ENCODE results near the gene ZYX.
"Not testable (repeated sequence)": the region's sequence is repeated elsewhere in the genome, so short reads cannot be mapped to it uniquely, and the experiment has no call there.

ZYX gene

GRCh38 chr7:143422033-143422432 lies 40.9 kb downstream of the ZYX start:
- FAIRE-seq, result no peak

GRCh38 chr7:143424476-143424875 lies 43.3 kb downstream of the ZYX start:
- not testable (repeated sequence) for FAIRE-seq

DNA sequence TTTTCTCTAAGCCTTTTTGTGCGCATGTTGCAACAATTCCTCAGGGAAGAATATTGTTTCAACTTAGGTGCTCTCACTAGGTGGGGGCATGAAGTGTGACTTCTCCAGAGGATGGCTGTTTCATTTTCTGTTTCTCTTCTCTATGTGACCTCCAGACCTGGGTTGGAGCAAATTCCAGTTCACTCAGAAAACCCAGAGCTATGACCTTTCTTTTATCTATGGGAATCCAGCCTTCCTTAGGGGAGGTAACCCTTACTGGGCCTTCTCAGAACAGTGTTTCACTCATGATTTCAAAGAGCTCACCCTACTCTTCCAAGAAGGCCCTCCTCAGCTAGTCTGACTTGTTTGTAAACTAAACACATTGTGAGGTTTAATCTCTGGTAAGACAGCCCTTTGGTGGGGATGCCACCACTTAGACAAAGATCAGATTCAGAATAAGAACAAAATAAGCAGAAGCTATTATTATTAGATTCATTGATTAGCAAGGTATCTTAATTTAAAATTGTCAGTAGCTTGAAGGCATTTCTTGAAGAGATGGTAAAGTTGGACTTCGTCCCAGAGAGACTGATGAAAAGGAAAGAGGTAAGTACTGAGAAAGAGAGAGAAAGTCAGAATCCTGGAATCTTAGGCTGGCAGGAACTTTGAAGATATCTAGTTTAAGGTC lies 45.5 kb downstream of the ZYX start:
- no peak for FAIRE-seq

DNA sequence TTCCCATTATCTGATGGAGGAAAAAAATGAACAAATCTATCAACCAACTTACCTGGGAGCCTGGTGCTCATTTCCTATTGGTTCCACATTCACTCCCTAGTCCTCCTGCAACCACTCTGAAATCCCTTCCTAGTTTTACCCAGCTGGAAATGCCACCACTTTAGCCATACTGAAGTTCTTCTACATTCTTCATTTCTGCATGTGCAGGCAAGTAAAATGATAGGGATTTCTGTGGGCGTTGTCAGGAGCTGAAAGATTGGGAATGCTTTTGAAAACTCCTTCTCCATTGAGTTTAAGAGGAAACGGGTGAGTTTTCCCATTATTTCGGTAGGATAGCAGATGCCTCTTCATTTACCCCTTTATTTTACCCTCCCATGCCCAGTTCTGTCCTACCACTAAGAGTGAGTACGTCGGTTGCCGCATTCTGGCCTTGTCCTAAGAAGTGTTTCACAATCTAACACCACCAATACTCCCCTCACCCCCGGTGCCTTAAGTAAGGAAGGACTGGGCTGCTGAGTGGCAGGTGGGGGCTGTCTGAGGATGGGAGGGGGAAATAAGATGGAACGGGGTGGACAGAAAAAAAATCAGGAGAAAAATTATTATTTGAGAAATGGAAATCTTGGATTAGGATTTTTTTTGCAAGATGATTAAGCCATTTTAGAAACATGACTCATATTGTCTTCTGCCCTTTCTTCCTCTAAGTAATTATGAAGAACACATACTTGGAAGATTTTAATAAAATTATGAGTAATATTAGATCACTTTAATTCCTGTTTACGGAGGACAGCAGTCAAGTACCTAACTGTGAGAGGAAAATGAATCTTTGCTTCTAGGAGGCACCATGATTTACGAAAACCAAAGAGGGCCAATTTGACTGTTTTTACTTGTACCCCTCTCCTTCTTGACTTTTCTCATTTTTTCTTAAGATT lies 48.9 kb downstream of the ZYX start:
- no peak for FAIRE-seq

GRCh38 chr7:143431109-143431508 lies 50.0 kb downstream of the ZYX start:
- FAIRE-seq, result no peak

DNA sequence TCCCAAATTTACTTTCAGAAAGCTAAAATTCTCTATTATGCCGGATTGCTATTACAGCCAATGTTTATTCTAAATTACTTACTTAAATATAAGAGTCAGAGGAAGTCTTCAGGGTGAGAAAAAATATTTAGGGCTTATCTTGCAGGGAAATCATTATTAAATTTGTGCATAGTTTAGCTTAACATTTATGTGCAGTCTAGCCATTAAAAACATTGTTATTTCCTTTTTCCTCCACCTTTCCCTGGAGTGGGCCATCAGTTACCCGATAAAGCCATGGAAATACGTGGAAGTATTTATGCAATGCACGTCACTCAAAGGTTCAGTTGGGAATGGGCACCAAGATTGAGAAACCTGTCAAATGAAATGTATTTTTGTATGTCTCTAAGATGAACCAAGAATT lies 52.6 kb downstream of the ZYX start:
- no peak for FAIRE-seq

- FAIRE-seq, result no peak
Observed at GRCh38 chr7:143434660-143435059, 53.5 kb downstream of the ZYX start.

DNA sequence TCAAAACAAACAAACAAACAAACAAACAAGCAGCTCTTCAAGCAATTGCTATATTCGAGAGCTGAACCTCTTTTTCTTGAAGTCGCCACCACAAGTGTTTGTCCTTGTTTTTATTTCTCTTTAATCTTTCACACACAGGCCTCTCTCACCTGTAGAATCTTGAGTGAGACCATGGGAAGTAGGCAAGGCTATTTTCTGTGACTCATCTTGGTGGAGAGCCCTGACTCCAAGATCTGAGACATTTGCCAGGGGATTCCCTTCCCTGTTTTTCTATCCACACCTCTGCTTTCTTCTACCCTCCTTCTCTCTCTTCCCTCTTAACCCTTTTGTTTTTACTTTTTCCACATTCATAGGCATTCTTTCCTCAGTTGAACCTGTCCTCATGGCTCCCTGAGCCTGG lies 54.1 kb downstream of the ZYX start:
- no peak for FAIRE-seq

DNA sequence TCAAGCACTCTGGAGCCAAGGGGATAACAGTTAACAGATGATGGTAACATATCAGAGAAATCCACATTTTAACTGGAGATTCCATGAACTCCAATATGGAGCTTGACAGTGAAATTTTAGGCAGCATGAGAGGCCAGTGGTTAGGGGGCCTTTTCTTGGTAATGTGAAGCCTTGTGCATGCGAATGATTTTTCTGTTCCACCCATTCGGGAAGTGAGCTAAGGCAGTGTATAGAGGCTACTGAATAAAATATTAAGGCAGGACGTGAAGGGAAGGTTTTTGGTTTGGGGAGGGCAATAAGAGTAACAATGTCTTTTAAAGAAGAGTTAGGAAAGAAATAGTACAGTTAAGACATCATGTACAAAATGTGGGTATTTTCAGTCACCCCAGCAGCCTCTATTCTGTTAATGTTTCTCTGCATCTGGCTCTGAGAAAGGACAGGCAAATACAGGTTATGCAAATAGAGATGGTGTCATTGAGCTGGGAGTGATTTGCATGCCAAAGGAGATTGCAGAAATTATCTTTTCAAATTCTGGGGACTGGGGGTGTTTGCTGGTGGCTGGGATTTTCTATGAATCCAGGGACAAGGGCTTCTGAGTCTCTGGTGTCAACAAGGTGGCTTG lies 55.3 kb downstream of the ZYX start:
- no peak for FAIRE-seq

DNA sequence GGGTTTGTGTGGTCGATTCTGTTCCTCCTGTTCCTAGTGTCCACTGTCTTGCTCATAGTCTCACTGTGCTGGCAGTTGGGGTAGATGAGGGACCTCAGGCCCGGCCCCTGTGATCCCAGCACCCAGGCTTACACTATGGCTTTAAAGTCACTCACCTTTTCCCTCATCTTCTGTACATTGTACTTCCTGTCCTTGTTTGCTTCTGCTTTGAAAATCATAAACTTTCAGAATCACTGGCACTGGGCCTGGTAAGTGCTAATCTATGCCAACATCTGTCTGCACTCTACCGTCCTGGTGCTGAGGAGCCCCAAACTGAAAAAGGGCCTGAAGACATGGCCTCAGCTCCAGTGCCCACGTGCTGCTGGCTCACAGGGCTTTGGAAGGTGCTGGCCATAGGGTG lies 56.4 kb downstream of the ZYX start:
- FAIRE-seq, result no peak

DNA sequence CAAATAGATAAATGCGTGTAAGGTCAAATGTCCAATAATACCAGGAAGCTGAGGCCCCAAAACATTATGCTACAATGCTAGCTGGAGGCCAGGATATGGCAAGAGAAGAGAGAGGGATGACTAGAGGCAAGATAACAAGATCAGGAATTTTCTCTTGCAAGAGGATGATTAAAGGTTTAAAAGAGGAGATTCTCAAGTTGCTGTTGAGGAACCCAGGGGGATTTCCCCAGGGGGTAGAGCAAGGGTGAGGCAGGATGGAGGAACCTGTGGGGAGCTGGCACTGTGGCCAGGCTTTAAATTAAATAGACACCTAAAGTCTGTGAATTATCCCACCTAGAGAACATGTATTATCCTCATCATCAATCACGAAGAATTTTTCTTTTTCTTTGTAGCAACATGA lies 58.7 kb downstream of the ZYX start:
- no peak for FAIRE-seq

All from colon (tissue), 2 donors.